OCI-LY3 (cell line): ENCODE results near the gene PPEF2.

Experiments used
- H2AFZ ChIP-seq: fragments of 200-600, 300-600 bp; shearing (Covaris generic); 2 replicates; pipeline ENCODE4 v1.6.0; 2014; ENCODE audit warnings: antibody characterized with exemption, low read depth, low read length
- H3K27ac ChIP-seq: fragments of 200-600, 300-600 bp; sonication (generic); 2 replicates; pipeline ENCODE4 v1.5.1; 2014; ENCODE audit warnings: mild to moderate bottlenecking, low read length, moderate library complexity, mixed read lengths
- H3K27me3 ChIP-seq: fragments of 200-600, 300-600 bp; sonication (generic); 2 replicates; pipeline ENCODE4 v1.6.1; 2014; ENCODE audit warnings: low read depth, low read length, mixed read lengths
- H3K36me3 ChIP-seq: fragments of 200-600, 300-600 bp; sonication (generic); replicated peaks from 2 replicates; pipeline ENCODE3; 2014; ENCODE audit warnings: low read depth, low read length, mixed read lengths
- H3K4me1 ChIP-seq: fragments of 300-600, 200-600 bp; sonication (generic); 2 replicates; pipeline ENCODE4 v1.6.1; 2014; ENCODE audit warnings: low read length, mixed read lengths
- H3K4me2 ChIP-seq: fragments of 200-600, 300-600 bp; sonication (generic); 2 replicates; pipeline ENCODE4 v1.6.1; 2014; ENCODE audit warnings: low read length, mixed read lengths
- H3K4me3 ChIP-seq: fragments of 300-600, 200-600 bp; sonication (generic); 2 replicates; pipeline ENCODE4 v1.5.1; 2014; ENCODE audit warnings: antibody characterized with exemption, mild to moderate bottlenecking, low read length, moderate library complexity
- H3K79me2 ChIP-seq: fragments of 300-600, 200-600 bp; shearing (Covaris generic); 2 replicates; pipeline ENCODE4 v1.6.1; 2014; ENCODE audit warnings: mild to moderate bottlenecking, low read length, mixed read lengths
- H3K9ac ChIP-seq: fragments of 300-600, 200-600 bp; shearing (Covaris generic); 2 replicates; pipeline ENCODE4 v1.6.0; 2014; ENCODE audit warnings: mild to moderate bottlenecking, low read length, moderate library complexity
- H3K9me3 ChIP-seq: fragments of 200-600, 300-600 bp; shearing (Covaris generic); 2 replicates; pipeline ENCODE4 v1.6.1; 2014; ENCODE audit warnings: low read length, mixed read lengths; ENCODE audit not compliant: insufficient read depth
- H4K20me1 ChIP-seq: fragments of 200-600, 300-600 bp; sonication (generic); 2 replicates; pipeline ENCODE4 v1.6.1; 2016; ENCODE audit warnings: low read length, mixed read lengths; ENCODE audit not compliant: insufficient read depth
- CTCF ChIP-seq: fragments of 200-600, 300-600 bp; sonication (generic); IDR thresholded peaks from 2 replicates; pipeline ENCODE4 v1.5.1; 2014; ENCODE audit warnings: antibody characterized with exemption, low read length, low read depth
- EZH2phosphoT487 ChIP-seq: fragments of 200-600 bp; shearing (Covaris generic); IDR thresholded peaks from 2 replicates; pipeline ENCODE4 v1.6.1; 2018; ENCODE audit warnings: antibody characterized with exemption, mixed run types, low read depth

Gene PPEF2

GRCh38 chr4:75817901-75818300, 84.4 kb downstream of the PPEF2 start:
- no peak overlapping the region for H2AFZ ChIP-seq

More at GRCh38 chr4:75817901-75818300, 84.4 kb downstream of the PPEF2 start:
- H3K79me2 ChIP-seq: no peaks in the 10 kb centered on the region
- TF ChIP-seq EZH2phosphoT487: no peak
- TF ChIP-seq CTCF: no peak
- no peak overlapping the region for H3K4me3 ChIP-seq
- H3K27ac ChIP-seq: no peak overlapping the region
- no peaks in the 10 kb centered on the region for H3K4me1 ChIP-seq
- H3K4me2 ChIP-seq: no peak overlapping the region
- H3K9me3 ChIP-seq: no peaks in the 10 kb centered on the region
- no peaks in the 10 kb centered on the region for H4K20me1 ChIP-seq
- no peak overlapping the region for H3K9ac ChIP-seq
- H3K27me3 ChIP-seq: no peaks in the 10 kb centered on the region
- peaks cover 32% of the 10 kb centered on the region for H3K36me3 ChIP-seq
